Kidney (tissue), 22 donors: Measurements from ENCODE around the gene SYCE1. TPM values are rescaled to one million over a fixed set of nuclear protein-coding genes. Genes with fewer than 3 reads are reported as not detected.
A peak's percentile ranks its signal among the peaks of the same experiment; 100 is the strongest.

Experiments used
- DNase-seq, 5 donors: peaks; one replicate each; pipeline ENCODE4 v3.0.0-alpha.2; 2013 to 2020
- FAIRE-seq: peaks from 2 replicates; lab custom pipeline; 2012; peaks lifted over from hg19 to GRCh38; lab: Jason Lieb, UNC
- H3K27ac ChIP-seq, 2 donors: one replicate each; pipeline ENCODE4 v1.7.0; 2013; ENCODE audit warnings: low read depth in 2 of 2, low read length in 2 of 2, inconsistent platforms in 1 of 2
- H3K27me3 ChIP-seq: one replicate; pipeline ENCODE4 v1.7.1; 2013; ENCODE audit warnings: low read length, inconsistent platforms; ENCODE audit not compliant: control insufficient read depth, insufficient read depth
- H3K36me3 ChIP-seq, 3 donors: one replicate each; pipeline versions ENCODE4 v1.7.0 to v1.7.1; 2013; ENCODE audit warnings: low read length in 3 of 3, control low read depth in 1 of 3, inconsistent platforms in 1 of 3; ENCODE audit not compliant: insufficient read depth in 3 of 3, control insufficient read depth in 2 of 3
- H3K4me1 ChIP-seq, 3 donors: one replicate each; pipeline versions ENCODE4 v1.7.0 to v1.7.1; 2013; ENCODE audit warnings: low read length in 3 of 3, inconsistent platforms in 1 of 3, low read depth in 1 of 3; ENCODE audit not compliant: control insufficient read depth in 2 of 3, insufficient read depth in 2 of 3
- H3K4me3 ChIP-seq, 3 donors: one replicate each; pipeline versions ENCODE4 v1.7.0 to v1.8.1; 2013; ENCODE audit warnings: low read length in 3 of 3, control low read depth in 1 of 3, inconsistent platforms in 1 of 3
- H3K9ac ChIP-seq, 3 donors: one replicate each; pipeline versions ENCODE4 v1.7.0 to v1.7.1; 2013; ENCODE audit warnings: low read length in 3 of 3, control low read depth in 1 of 3, inconsistent platforms in 1 of 3
- H3K9me3 ChIP-seq, 3 donors: one replicate each; pipeline versions ENCODE4 v1.7.0 to v1.7.1; 2013; ENCODE audit warnings: low read length in 3 of 3, control low read depth in 1 of 3, inconsistent platforms in 1 of 3; ENCODE audit not compliant: control insufficient read depth in 2 of 3, insufficient read depth in 1 of 3
- intact Hi-C: fragments of 100-400 bp; cut with DNase I; formaldehyde crosslinking; loops from one replicate; pipeline ENCODE4 v1.11.1; 2022
- long read RNA-seq, 10 donors: library from polyadenylated mRNA in 1 of 10; unstranded in 1 of 10; transcript quantifications; one replicate each; pipeline ENCODE4 v2.0.0 and lab custom pipeline, GENCODE V29; 2021 to 2026
- polyA plus RNA-seq: library from polyadenylated mRNA; stranded (reverse); fragments of 350-450 nt; fragmentation: Illumina TruSeq; extraction: RNeasy Lipid Tissue Mini Kit (QIAGEN cat#74804); gene quantifications from one replicate; pipeline ENCODE4 v1.2.3, GENCODE V29; 2014; ENCODE audit warnings: low read depth, low replicate concordance; ENCODE audit not compliant: insufficient read depth
- total RNA-seq: library from RNA; stranded (reverse); fragmentation: NEBNext Ultra II Directional; extraction: Animal tissue kit (Norgen Biotek cat#: 25700); gene quantifications from one replicate; pipeline ENCODE4 v1.2.1, GENCODE V29; 2021
- TF ChIP-seq, protein P1 (sequence below): IDR thresholded peaks from 3 replicates; pipeline ENCODE4 v1.5.1; 2012; ENCODE audit warnings: mild to moderate bottlenecking, moderate library complexity, borderline replicate concordance; ENCODE audit not compliant: insufficient read depth; ENCODE audit errors: extremely low read depth
- donor health status: control.
- donor health status: control.
- donor health status: control.
- donor health status: control.
- donor health status: control.
- donor health status: DM: yes; HTN: yes; CAD: no.
- donor health status: Normal renal cell carcinoma (clear cell type).

The SYCE1 gene, protein sequence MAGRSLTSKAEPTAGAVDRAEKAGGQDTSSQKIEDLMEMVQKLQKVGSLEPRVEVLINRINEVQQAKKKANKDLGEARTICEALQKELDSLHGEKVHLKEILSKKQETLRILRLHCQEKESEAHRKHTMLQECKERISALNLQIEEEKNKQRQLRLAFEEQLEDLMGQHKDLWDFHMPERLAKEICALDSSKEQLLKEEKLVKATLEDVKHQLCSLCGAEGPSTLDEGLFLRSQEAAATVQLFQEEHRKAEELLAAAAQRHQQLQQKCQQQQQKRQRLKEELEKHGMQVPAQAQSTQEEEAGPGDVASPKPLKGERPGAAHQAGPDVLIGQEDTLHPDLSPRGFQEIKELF
- total RNA-seq (1.2 TPM), polyA plus RNA-seq (1.4 TPM)
- long read RNA-seq, donor 1: 0 reads
- long read RNA-seq, donor 2: 0 reads
- long read RNA-seq, donor 3: 0 reads
- long read RNA-seq, donor 4: 0 reads
- long read RNA-seq, donor 5: 0 reads
- long read RNA-seq, donor 6: 0 reads
- long read RNA-seq, donor 7: 0 reads
- long read RNA-seq, donor 8: 0 reads
- long read RNA-seq, donor 9: 0 reads
- long read RNA-seq, donor 10, partial matches to known transcripts: 0 of 1 reads
- long read RNA-seq, donor 10, other reads (novel, unspliced or antisense): 0 of 1 reads

DNA sequence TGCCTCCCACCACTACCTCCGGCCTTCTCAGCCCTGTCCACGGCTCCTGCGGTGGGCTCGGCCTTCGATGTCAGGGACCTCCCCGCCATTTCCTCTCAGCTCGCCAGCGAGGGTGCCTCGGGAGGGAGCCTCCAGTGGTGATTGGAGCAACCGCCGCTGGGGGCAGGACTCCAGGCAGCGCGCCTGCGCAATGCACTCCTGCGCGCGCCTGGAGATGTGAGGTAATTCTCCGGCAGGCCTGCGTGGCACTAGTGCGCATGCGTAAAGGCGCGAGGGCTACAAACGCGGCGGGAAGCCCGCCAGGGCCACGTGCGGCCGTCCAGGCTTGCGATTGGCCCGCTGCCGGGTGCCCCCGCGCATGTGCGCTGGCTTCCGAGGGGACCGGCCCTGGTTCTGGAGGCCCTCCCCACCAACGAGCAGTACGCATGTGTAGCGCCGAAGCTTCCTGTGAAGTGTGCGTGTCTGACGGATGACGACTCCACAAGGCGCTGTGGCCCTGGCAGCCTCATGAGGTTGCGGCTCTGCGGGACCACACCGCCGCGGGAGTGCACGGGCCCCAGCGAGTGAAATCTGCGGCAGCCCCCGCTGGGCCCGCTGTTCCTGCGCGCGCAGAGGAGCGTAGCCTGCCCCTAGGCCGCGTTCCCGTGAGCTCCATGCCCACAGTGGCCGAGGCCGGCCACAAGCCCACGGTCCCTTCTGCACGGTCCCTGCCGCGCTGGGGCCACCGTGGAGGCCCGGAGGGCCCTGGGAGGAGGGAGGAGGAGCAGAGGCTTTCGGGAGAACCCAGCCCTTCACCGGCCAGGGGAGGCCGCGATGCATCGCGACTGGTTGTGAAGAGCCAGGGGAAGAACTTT lies at the start of gene SYCE1:
SYCE1 (minus strand) TSS at position 143 of the 854 bp plus-strand sequence; CDS start at position 89, 54 bp downstream.
- TF ChIP-seq, protein P1, sequence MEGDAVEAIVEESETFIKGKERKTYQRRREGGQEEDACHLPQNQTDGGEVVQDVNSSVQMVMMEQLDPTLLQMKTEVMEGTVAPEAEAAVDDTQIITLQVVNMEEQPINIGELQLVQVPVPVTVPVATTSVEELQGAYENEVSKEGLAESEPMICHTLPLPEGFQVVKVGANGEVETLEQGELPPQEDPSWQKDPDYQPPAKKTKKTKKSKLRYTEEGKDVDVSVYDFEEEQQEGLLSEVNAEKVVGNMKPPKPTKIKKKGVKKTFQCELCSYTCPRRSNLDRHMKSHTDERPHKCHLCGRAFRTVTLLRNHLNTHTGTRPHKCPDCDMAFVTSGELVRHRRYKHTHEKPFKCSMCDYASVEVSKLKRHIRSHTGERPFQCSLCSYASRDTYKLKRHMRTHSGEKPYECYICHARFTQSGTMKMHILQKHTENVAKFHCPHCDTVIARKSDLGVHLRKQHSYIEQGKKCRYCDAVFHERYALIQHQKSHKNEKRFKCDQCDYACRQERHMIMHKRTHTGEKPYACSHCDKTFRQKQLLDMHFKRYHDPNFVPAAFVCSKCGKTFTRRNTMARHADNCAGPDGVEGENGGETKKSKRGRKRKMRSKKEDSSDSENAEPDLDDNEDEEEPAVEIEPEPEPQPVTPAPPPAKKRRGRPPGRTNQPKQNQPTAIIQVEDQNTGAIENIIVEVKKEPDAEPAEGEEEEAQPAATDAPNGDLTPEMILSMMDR: no peak
- intact Hi-C loops: no loop called here

DNA sequence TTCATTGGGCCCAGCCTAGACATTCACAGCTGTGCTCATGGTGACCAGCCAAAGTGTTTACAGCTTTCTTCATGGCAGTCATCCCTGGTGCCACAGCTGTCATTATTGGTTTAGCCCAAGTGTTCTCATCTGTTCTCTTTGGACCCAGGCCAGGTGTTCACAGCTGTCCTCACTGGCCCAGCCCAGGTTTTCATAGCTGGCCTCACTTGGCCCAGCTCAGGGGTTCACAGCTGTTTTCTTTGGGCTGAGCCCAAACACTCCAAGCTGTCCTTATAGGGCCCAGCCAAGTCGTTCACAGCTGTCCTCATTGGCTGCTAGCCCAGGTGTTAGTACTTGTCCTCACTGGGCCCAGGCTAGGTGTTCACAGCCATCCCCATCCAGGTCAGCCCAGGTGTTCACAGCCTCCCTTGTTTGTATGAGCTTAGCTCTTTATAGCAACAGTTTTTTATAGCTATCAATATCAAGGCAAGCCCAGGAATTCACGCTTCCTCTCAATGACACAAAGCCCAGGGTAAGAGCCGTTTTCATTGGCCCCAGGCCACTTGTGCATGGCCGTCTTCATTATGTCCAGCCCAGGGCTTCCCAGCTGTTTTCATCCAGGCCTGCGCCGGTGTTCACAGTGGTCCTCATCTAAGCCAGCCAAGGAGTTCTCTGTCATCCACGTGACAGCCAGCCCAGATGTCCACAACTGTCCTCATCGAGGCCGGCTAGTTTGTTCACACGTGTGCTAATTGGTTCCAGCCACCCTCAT lies 49.6 kb upstream of the SYCE1 start:
- Histone ChIP-seq H3K4me1 (no peaks in the 10 kb centered on the region), H3K9ac (no peak overlapping the region), H3K9me3 (peaks cover 0 to 12% (median 0%) of the 10 kb centered on the region in 3 donors), H3K4me3 (no peak overlapping the region), H3K27ac (no peak overlapping the region), H3K36me3 (no peaks in the 10 kb centered on the region), H3K27me3 (no peaks in the 10 kb centered on the region)
- DNase-seq: no peak
- no peak for FAIRE-seq
- TF ChIP-seq, protein P1: no peak
- intact Hi-C loops: no loop called here

More for the DNA sequence above, at the start of gene SYCE1:
- Histone ChIP-seq H3K4me3 (no peak within 1 kb of the TSS), H3K9me3 (no peaks in the 10 kb centered on the region), H3K36me3 (no peaks in the 10 kb centered on the region), H3K4me1 (no peaks in the 10 kb centered on the region), H3K9ac (no peak within 1 kb of the TSS), H3K27me3 (no peaks in the 10 kb centered on the region), H3K27ac (no peak within 1 kb of the TSS)
- peak in 1 of 5 donors; percentile 73 for DNase-seq
- FAIRE-seq: no peak

DNA sequence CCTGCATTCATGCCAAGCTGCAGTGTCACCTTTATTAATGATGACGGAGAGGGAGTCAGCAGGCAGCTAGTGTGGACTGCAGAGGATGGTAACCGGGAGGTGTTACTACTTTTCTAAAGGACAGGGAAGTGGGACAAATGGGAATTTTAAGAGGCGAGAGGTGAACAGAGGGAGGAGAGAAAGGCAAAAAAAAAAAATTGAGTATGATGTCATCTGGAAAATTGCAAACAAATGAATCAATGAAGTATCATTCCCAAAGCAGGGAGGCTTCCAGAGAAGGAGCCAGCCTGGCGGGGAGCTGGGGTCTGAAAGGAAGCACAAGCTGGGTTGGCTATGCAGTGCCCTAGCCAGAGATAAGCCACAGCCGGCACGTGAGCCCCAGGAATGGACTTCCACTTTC lies 48.3 kb upstream of the SYCE1 start:
- FAIRE-seq (no peak), DNase-seq (no peak)
- TF ChIP-seq, protein P1: no peak
- H3K4me1 ChIP-seq: no peaks in the 10 kb centered on the region
- no peak overlapping the region for H3K9ac ChIP-seq
- no peaks in the 10 kb centered on the region for H3K27me3 ChIP-seq
- no peak overlapping the region for H3K4me3 ChIP-seq
- H3K27ac ChIP-seq: no peak overlapping the region
- H3K9me3 ChIP-seq: peaks cover 0 to 12% (median 0%) of the 10 kb centered on the region in 3 donors
- H3K36me3 ChIP-seq: no peaks in the 10 kb centered on the region
- intact Hi-C loops: no loop called here
